Ishikawa (cell line): ENCODE results near the gene NRL.

Experiments
- CREB1 ChIP-seq: IDR thresholded peaks from 2 replicates; pipeline ENCODE4 v1.6.1; 2012; ENCODE audit warnings: low read depth
- EGR1 ChIP-seq: IDR thresholded peaks from 2 replicates; pipeline ENCODE4 v1.6.1; 2012
- EP300 ChIP-seq: IDR thresholded peaks from 2 replicates; pipeline ENCODE4 v1.6.1; 2012; ENCODE audit warnings: borderline replicate concordance
- RAD21 ChIP-seq: IDR thresholded peaks from 2 replicates; pipeline ENCODE4 v1.6.1; 2012; ENCODE audit warnings: low read depth
- TAF1 ChIP-seq: IDR thresholded peaks from 2 replicates; pipeline ENCODE4 v1.6.1; 2012; ENCODE audit warnings: low read depth, mild to moderate bottlenecking
- TEAD4 ChIP-seq: IDR thresholded peaks from 2 replicates; pipeline ENCODE4 v1.6.1; 2012
- USF1 ChIP-seq: IDR thresholded peaks from 2 replicates; pipeline ENCODE4 v1.6.1; 2012
- YY1 ChIP-seq: IDR thresholded peaks from 2 replicates; pipeline ENCODE4 v1.6.1; 2012; ENCODE audit warnings: low read depth
- ZBTB7A ChIP-seq: IDR thresholded peaks from 2 replicates; pipeline ENCODE4 v1.6.1; 2012; ENCODE audit warnings: low read depth
- TF ChIP-seq, protein P1 (sequence below): IDR thresholded peaks from 2 replicates; pipeline ENCODE4 v1.6.1; 2012; ENCODE audit warnings: low read depth, mild to moderate bottlenecking
- TF ChIP-seq, protein P2 (sequence below): IDR thresholded peaks from 2 replicates; pipeline ENCODE4 v1.6.1; 2012

- no peak for TF ChIP-seq EP300
- no peak for TF ChIP-seq YY1
- TF ChIP-seq, protein P1, sequence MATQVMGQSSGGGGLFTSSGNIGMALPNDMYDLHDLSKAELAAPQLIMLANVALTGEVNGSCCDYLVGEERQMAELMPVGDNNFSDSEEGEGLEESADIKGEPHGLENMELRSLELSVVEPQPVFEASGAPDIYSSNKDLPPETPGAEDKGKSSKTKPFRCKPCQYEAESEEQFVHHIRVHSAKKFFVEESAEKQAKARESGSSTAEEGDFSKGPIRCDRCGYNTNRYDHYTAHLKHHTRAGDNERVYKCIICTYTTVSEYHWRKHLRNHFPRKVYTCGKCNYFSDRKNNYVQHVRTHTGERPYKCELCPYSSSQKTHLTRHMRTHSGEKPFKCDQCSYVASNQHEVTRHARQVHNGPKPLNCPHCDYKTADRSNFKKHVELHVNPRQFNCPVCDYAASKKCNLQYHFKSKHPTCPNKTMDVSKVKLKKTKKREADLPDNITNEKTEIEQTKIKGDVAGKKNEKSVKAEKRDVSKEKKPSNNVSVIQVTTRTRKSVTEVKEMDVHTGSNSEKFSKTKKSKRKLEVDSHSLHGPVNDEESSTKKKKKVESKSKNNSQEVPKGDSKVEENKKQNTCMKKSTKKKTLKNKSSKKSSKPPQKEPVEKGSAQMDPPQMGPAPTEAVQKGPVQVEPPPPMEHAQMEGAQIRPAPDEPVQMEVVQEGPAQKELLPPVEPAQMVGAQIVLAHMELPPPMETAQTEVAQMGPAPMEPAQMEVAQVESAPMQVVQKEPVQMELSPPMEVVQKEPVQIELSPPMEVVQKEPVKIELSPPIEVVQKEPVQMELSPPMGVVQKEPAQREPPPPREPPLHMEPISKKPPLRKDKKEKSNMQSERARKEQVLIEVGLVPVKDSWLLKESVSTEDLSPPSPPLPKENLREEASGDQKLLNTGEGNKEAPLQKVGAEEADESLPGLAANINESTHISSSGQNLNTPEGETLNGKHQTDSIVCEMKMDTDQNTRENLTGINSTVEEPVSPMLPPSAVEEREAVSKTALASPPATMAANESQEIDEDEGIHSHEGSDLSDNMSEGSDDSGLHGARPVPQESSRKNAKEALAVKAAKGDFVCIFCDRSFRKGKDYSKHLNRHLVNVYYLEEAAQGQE = no peak
- no peak for TF ChIP-seq CREB1
- TF ChIP-seq RAD21 = no peak
- TF ChIP-seq TEAD4 = no peak
- no peak for TF ChIP-seq TAF1
- no peak for TF ChIP-seq EGR1
- TF ChIP-seq, protein P2, sequence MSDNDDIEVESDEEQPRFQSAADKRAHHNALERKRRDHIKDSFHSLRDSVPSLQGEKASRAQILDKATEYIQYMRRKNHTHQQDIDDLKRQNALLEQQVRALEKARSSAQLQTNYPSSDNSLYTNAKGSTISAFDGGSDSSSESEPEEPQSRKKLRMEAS = no peak
- no peak for TF ChIP-seq ZBTB7A
- TF ChIP-seq USF1 = no peak
Measured at GRCh38 chr14:24085215-24085614, 29.5 kb downstream of the NRL start.
